Fibroblast of gingiva (primary cell): ENCODE data around the gene AK1.
A peak's percentile ranks its signal among the peaks of the same experiment; 100 is the strongest.

Source experiments
- DNase-seq: peaks from one replicate; pipeline ENCODE4 v3.0.0-alpha.2; 2011; ENCODE audit warnings: low read depth

AK1 gene

DNA sequence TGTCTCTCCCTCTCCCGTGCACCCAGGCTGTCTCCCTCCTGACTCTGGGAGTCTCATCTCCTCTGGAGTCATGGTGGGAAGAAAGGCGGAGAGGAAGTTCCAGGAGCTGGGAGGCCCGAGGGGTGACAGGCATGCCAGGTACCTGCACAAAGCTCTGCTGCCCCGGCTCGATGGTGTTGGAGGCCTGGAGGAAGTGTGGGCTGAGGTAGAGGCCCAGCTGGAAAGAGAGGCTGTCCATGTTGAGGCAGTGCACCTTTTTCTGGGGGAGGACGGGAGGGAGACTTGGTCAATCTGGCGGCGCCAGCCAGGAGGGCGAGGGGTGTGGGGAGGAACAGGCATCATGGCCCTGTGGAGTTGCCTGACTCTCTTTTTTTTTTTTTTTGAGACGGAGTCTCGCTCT lies 58.9 kb downstream of the AK1 start:
- DNase-seq = no peak

GRCh38 chr9:127817881-127818434 lies 59.5 kb downstream of the AK1 start:
- DNase-seq = peak; percentile 4

GRCh38 chr9:127816728-127817127 lies 60.7 kb downstream of the AK1 start:
- DNase-seq = no peak
